Fibroblast of mammary gland (primary cell): ENCODE data around the gene KLK12.

Source experiments
- DNase-seq: peaks from one replicate; pipeline ENCODE4 v3.0.0-alpha.2; 2010; ENCODE audit warnings: low read depth
- H3K4me3 ChIP-seq: 2 replicates; pipeline ENCODE4 v1.5.1; 2011; ENCODE audit warnings: low read depth, mild to moderate bottlenecking, low read length, moderate library complexity; ENCODE audit not compliant: control insufficient read depth
- CTCF ChIP-seq: conservative IDR thresholded peaks from 2 replicates; pipeline ENCODE4 v1.5.1; 2011; ENCODE audit warnings: low read depth, low read length, inconsistent platforms; ENCODE audit not compliant: control insufficient read depth, insufficient read depth

Gene KLK12

GRCh38 chr19:51020988-51021651 is 13.7 kb downstream of the KLK12 start:
- no peak overlapping the region for H3K4me3 ChIP-seq
- peak; percentile 58 for DNase-seq
- peak; percentile 67 for TF ChIP-seq CTCF

- H3K4me3 ChIP-seq, result no peak within 1 kb of the TSS
- TF ChIP-seq CTCF, result no peak
- DNase-seq, result no peak
Observed at GRCh38 chr19:51019544-51019925, 15.3 kb downstream of the KLK12 start, which contains the start of gene KLK10. TSS of gene KLK10 (minus strand) at chr19:51019709. CDS start at chr19:51019130, 579 bp downstream.

GRCh38 chr19:51018745-51019543 is 15.9 kb downstream of the KLK12 start:
- DNase-seq, result no peak
- TF ChIP-seq CTCF, result no peak
- H3K4me3 ChIP-seq, result no peak overlapping the region

- peak; percentile 62 for TF ChIP-seq CTCF
- no peak overlapping the region for H3K4me3 ChIP-seq
- DNase-seq, result peak; percentile 36
Observed at GRCh38 chr19:51016798-51017683, 17.8 kb downstream of the KLK12 start.

GRCh38 chr19:51015691-51016267 is 19.0 kb downstream of the KLK12 start:
- no peak for TF ChIP-seq CTCF
- H3K4me3 ChIP-seq, result no peak overlapping the region
- DNase-seq, result no peak

GRCh38 chr19:51014242-51014641 is 20.6 kb downstream of the KLK12 start:
- no peak for DNase-seq
- TF ChIP-seq CTCF, result no peak
- H3K4me3 ChIP-seq, result no peak overlapping the region
